GM12878 (cell line): Measurements from ENCODE around the gene OR6Q1. TPM values are rescaled to one million over a fixed set of nuclear protein-coding genes. Genes with fewer than 3 reads are reported as not detected.

ENCODE experiments used
- ATAC-seq: fragments of 200-7000 bp; cut with Tn5 transposase; 3 replicates; pipeline ENCODE4 v1.9.1; 2020; ENCODE audit warnings: mild to moderate bottlenecking, moderate library complexity
- BruUV-seq: library from RNA; stranded (reverse); fragments of 400-500 nt; replicated peaks from 2 replicates; lab custom pipeline; 2021; lab: Mats Ljungman, UMichigan
- CTCF ChIA-PET: fragments of 300-600 bp; sonication (Branson Sonifier 250); formaldehyde crosslinking; extraction: SDS; loops from one replicate; lab custom pipeline; 2021; ENCODE audit warnings: inconsistent platforms; lab: Yijun Ruan, JAX
- POLR2A ChIA-PET: fragments of 350-600 bp; formaldehyde crosslinking; extraction: SDS; loops from one replicate; lab custom pipeline; 2021; ENCODE audit warnings: inconsistent platforms; lab: Charles Lee
- RAD21 ChIA-PET: fragments of 300-600 bp; sonication (Branson Sonifier 250); formaldehyde crosslinking; loops from one replicate; lab custom pipeline; 2023; ENCODE audit warnings: antibody characterized with exemption; ENCODE audit not compliant: unreplicated experiment; lab: Charles Lee
- SMC1A ChIA-PET: fragments of 300-600 bp; sonication (Branson Sonifier 250); formaldehyde crosslinking; loops from one replicate; lab custom pipeline; 2023; ENCODE audit not compliant: unreplicated experiment, uncharacterized antibody; lab: Charles Lee
- DNase-seq: peaks from one replicate; pipeline ENCODE4 v3.0.0-alpha.2; 2011; ENCODE audit warnings: low read depth, low spot score
- FAIRE-seq: peaks from 3 replicates; lab custom pipeline; 2011; peaks lifted over from hg19 to GRCh38; lab: Jason Lieb, UNC
- H2AFZ ChIP-seq: 2 replicates; pipeline ENCODE4 v1.6.0; 2011; ENCODE audit warnings: low read depth, low read length, control low read depth; ENCODE audit not compliant: control insufficient read depth
- H3K27ac ChIP-seq: 2 replicates; pipeline ENCODE4 v1.5.1; 2011; ENCODE audit warnings: control low read depth; ENCODE audit not compliant: control insufficient read depth, insufficient read depth
- H3K27me3 ChIP-seq, 2 experiments: replicated peaks in 1 of 2; 2 replicates each; pipeline versions ENCODE4 v1.6.0 to v1.6.1; 2011; ENCODE audit warnings: low read length in 1 of 2; ENCODE audit not compliant: control insufficient read depth in 2 of 2, insufficient read depth in 2 of 2
- H3K36me3 ChIP-seq, 2 experiments: 2 replicates each; pipeline ENCODE4 v1.5.1; 2011; ENCODE audit warnings: low read length in 1 of 2; ENCODE audit not compliant: control insufficient read depth in 2 of 2, insufficient read depth in 2 of 2
- H3K4me1 ChIP-seq: 2 replicates; pipeline ENCODE4 v1.6.1; 2011; ENCODE audit warnings: mild to moderate bottlenecking, low read length, moderate library complexity, mixed read lengths; ENCODE audit not compliant: control insufficient read depth, insufficient read depth
- H3K4me2 ChIP-seq: 2 replicates; pipeline ENCODE4 v1.6.0; 2011; ENCODE audit warnings: control low read depth; ENCODE audit not compliant: control insufficient read depth, insufficient read depth
- H3K4me3 ChIP-seq: fragments of 200-600 bp; sonication (generic); 2 replicates; pipeline ENCODE4 v1.5.1; 2016
- H3K79me2 ChIP-seq: 2 replicates; pipeline ENCODE4 v1.6.0; 2011; ENCODE audit warnings: low read length; ENCODE audit not compliant: control insufficient read depth, insufficient read depth
- H3K9ac ChIP-seq: 2 replicates; pipeline ENCODE4 v1.8.0; 2011; ENCODE audit warnings: low read length, control low read depth, mixed read lengths; ENCODE audit not compliant: control insufficient read depth, insufficient read depth
- H3K9me3 ChIP-seq: replicated peaks from 3 replicates; pipeline ENCODE4 v1.5.1; 2011; ENCODE audit warnings: mild to moderate bottlenecking, low read length; ENCODE audit not compliant: control insufficient read depth, insufficient read depth
- H4K20me1 ChIP-seq: 2 replicates; pipeline ENCODE4 v1.6.0; 2011; ENCODE audit not compliant: control insufficient read depth, insufficient read depth
- CHD1 ChIP-seq: IDR thresholded peaks from 2 replicates; pipeline ENCODE4 v1.6.1; 2012; ENCODE audit warnings: low read depth, low read length, improper control_type of control experiment
- FOXK2 ChIP-seq: fragments of 450-650 bp; IDR thresholded peaks from 2 replicates; pipeline ENCODE4 v1.6.1; 2017; ENCODE audit warnings: mild to moderate bottlenecking, moderate library complexity
- HDAC6 ChIP-seq: fragments of 200-600 bp; sonication (generic); IDR thresholded peaks from one replicate; pipeline ENCODE4 v1.8.0; 2017; ENCODE audit warnings: antibody characterized with exemption; ENCODE audit not compliant: unreplicated experiment
- IKZF2 ChIP-seq, 2 experiments: fragments of 450-650 bp; IDR thresholded peaks; 2 replicates each; pipeline ENCODE4 v1.6.1; 2017; ENCODE audit warnings: mild to moderate bottlenecking in 2 of 2, moderate library complexity in 2 of 2
- IRF4 ChIP-seq: IDR thresholded peaks from 2 replicates; pipeline ENCODE4 v1.6.1; 2011; ENCODE audit warnings: low read depth, low read length
- NR2C1 ChIP-seq: fragments of 450-650 bp; IDR thresholded peaks from 2 replicates; pipeline ENCODE4 v1.6.1; 2017; ENCODE audit warnings: antibody characterized with exemption, mild to moderate bottlenecking, moderate library complexity
- SMARCA5 ChIP-seq: fragments of 450-650 bp; IDR thresholded peaks from 2 replicates; pipeline ENCODE4 v1.6.1; 2017; ENCODE audit warnings: mild to moderate bottlenecking
- SREBF1 ChIP-seq: IDR thresholded peaks from 2 replicates; pipeline ENCODE4 v1.6.1; 2012; ENCODE audit warnings: mild to moderate bottlenecking, low read length
- TCF7 ChIP-seq: IDR thresholded peaks from 2 replicates; pipeline ENCODE4 v1.6.1; 2014; ENCODE audit warnings: antibody characterized with exemption, borderline replicate concordance
- ZNF24 ChIP-seq: fragments of 450-650 bp; IDR thresholded peaks from 2 replicates; pipeline ENCODE4 v1.6.1; 2017; ENCODE audit warnings: antibody characterized with exemption, mild to moderate bottlenecking
- ZZZ3 ChIP-seq: IDR thresholded peaks from 2 replicates; pipeline ENCODE4 v1.6.1; 2011; ENCODE audit warnings: low read depth; ENCODE audit not compliant: control insufficient read depth, insufficient read length
- WGBS: methylation state at CpG from one replicate; pipeline ENCODE4 v1.1.6; 2016; ENCODE audit warnings: low lambda C conversion rate; ENCODE audit not compliant: insufficient replicate concordance, insufficient coverage; ENCODE audit errors: missing lambda C conversion rate; 5-methylcytosine and 5-hydroxymethylcytosine counted together
- in situ Hi-C: fragments of 300-500 bp; cut with MboI; formaldehyde crosslinking; loops from 9 replicates; pipeline ENCODE4 v1.14.3; 2018; ENCODE audit warnings: mixed read lengths
- intact Hi-C: fragments of 100-400 bp; cut with micrococcal nuclease; formaldehyde crosslinking; loops from one replicate; pipeline ENCODE4 v1.14.2; 2022; ENCODE audit not compliant: unreplicated experiment
- polyA plus RNA-seq, 11 experiments: library from polyadenylated mRNA; depleted of rRNA in 4 of 11; unstranded in 6 of 11; stranded (reverse) in 5 of 11; fragments of >200 nt; fragmentation: Nextera tagmentation in 4 of 11; fragmentation: Illumina TruSeq in 1 of 11; extraction: Ambion mirVana in 4 of 11; extraction: Trizol in 1 of 11; gene quantifications; 1 replicate in 1 of 11; 2 replicates in 10 of 11; pipeline versions ENCODE4 v1.2.1 to v1.2.3, GENCODE V29; 2011 to 2016; ENCODE audit warnings: inconsistent platforms in 2 of 11, missing spikeins in 2 of 11, low read depth in 1 of 11
- total RNA-seq, 4 experiments: library from RNA; depleted of rRNA in 3 of 4; stranded (reverse); fragments of >200 nt in 3 of 4; fragmentation: Illumina TruSeq in 1 of 4; extraction: Trizol in 1 of 4; gene quantifications; 2 replicates each; pipeline versions ENCODE4 v1.2.1 to v1.2.3, GENCODE V29; 2013 to 2021

Gene OR6Q1
- total and polyA plus RNA-seq, 10 of the 15 experiments (the other 5 are each of a cell fraction or from before 2014, with no cell fraction given), result not detected

GRCh38 chr11:58058276-58059006 lies 27.7 kb downstream of the OR6Q1 start:
- H3K4me1 ChIP-seq, result no peaks in the 10 kb centered on the region
- H3K27ac ChIP-seq, result no peak overlapping the region
- WGBS, result 36% methylated on average over 13 of the region's 13 CpGs
- peaks cover 0 to 2% of the 10 kb centered on the region in 2 experiments; a peak in 2 of 4 replicates for H3K27me3 ChIP-seq
- intact Hi-C loops (no loop called here), in situ Hi-C loops (no loop called here)
- ChIA-PET SMC1A (no interaction called here), RAD21 (no interaction called here), POLR2A (no interaction called here), CTCF (no interaction called here)
- no peaks in the 10 kb centered on the region for H3K9me3 ChIP-seq
- H3K36me3 ChIP-seq, result no peaks in the 10 kb centered on the region
- H3K4me2 ChIP-seq, result no peak overlapping the region
- DNase-seq (no peak), FAIRE-seq (no peak), ATAC-seq (no peak)
- no peak overlapping the region for H3K9ac ChIP-seq
- no peaks in the 10 kb centered on the region for H3K79me2 ChIP-seq
- H4K20me1 ChIP-seq, result no peaks in the 10 kb centered on the region
- no peak overlapping the region for H2AFZ ChIP-seq
- TF ChIP-seq HDAC6 (no peak), IRF4 (no peak), TCF7 (no peak), ZZZ3 (no peak), SREBF1 (no peak), NR2C1 (no peak), FOXK2 (no peak), CHD1 (no peak), IKZF2 (IDR thresholded peaks at IDR 0.05) (no peak), SMARCA5 (no peak), ZNF24 (no peak)
- no peak overlapping the region for H3K4me3 ChIP-seq
- no TSS peak for BruUV-seq
